PC-3 (cell line): ENCODE results near the gene GRHPR. TPM values are rescaled to one million over a fixed set of nuclear protein-coding genes. Genes with fewer than 3 reads are reported as not detected.

Experiments used
- ATAC-seq: fragments of 200-7000 bp; cut with Tn5 transposase; 2 replicates; pipeline ENCODE4 v1.9.1; 2020; ENCODE audit warnings: mild to moderate bottlenecking, moderate library complexity
- BruUV-seq: library from RNA; stranded (reverse); fragments of 400-500 nt; replicated peaks from 2 replicates; lab custom pipeline; 2021; lab: Mats Ljungman, UMichigan
- CTCF ChIA-PET: fragments of 300-600 bp; sonication (Branson Sonifier 250); formaldehyde crosslinking; loops from one replicate; lab custom pipeline; 2022; ENCODE audit warnings: antibody characterized with exemption; lab: Charles Lee
- POLR2A ChIA-PET: fragments of 300-600 bp; sonication (Branson Sonifier 250); formaldehyde crosslinking; loops from one replicate; lab custom pipeline; 2022; ENCODE audit warnings: antibody characterized with exemption; ENCODE audit not compliant: unreplicated experiment; lab: Charles Lee
- DNase-seq: peaks from one replicate; pipeline ENCODE4 v3.0.0-alpha.2; 2015
- H2AFZ ChIP-seq: fragments of 300-600 bp; sonication (generic); 2 replicates; pipeline ENCODE4 v1.6.0; 2016; ENCODE audit warnings: antibody characterized with exemption, low read length
- H3F3A ChIP-seq: fragments of 300-600 bp; sonication (generic); one replicate; pipeline ENCODE4 v1.6.0; 2017; ENCODE audit warnings: antibody characterized with exemption, low read length, control low read depth, mild to moderate bottlenecking; ENCODE audit not compliant: unreplicated experiment
- H3K27ac ChIP-seq: fragments of 300-600 bp; sonication (generic); 2 replicates; pipeline ENCODE4 v1.5.1; 2016; ENCODE audit warnings: mild to moderate bottlenecking, low read length
- H3K27me3 ChIP-seq: fragments of 300-600 bp; sonication (generic); 2 replicates; pipeline ENCODE4 v1.6.1; 2016; ENCODE audit warnings: low read length, mixed read lengths
- H3K36me3 ChIP-seq: fragments of 300-600 bp; sonication (generic); 2 replicates; pipeline ENCODE4 v1.6.1; 2016; ENCODE audit warnings: low read depth, mixed run types, low read length, mixed read lengths
- H3K4me1 ChIP-seq: fragments of 300-600 bp; sonication (generic); 2 replicates; pipeline ENCODE4 v1.5.1; 2016; ENCODE audit warnings: low read length; ENCODE audit not compliant: insufficient read depth
- H3K4me2 ChIP-seq: fragments of 300-600 bp; sonication (generic); 2 replicates; pipeline ENCODE4 v1.6.0; 2016; ENCODE audit warnings: low read length
- H3K4me3 ChIP-seq: fragments of 300-600 bp; sonication (generic); 2 replicates; pipeline ENCODE4 v1.5.1; 2016; ENCODE audit warnings: mild to moderate bottlenecking, low read length, mixed read lengths
- H3K79me2 ChIP-seq: fragments of 300-600 bp; sonication (generic); 2 replicates; pipeline ENCODE4 v1.6.1; 2017; ENCODE audit warnings: low read length, mixed read lengths
- H3K9ac ChIP-seq: fragments of 300-600 bp; sonication (generic); 2 replicates; pipeline ENCODE4 v1.6.0; 2016; ENCODE audit warnings: mild to moderate bottlenecking, low read length
- H3K9me2 ChIP-seq: fragments of 300-600 bp; sonication (generic); replicated peaks from 2 replicates; pipeline ENCODE4 v1.6.1; 2016; ENCODE audit warnings: mixed run types, low read length, mixed read lengths
- H3K9me3 ChIP-seq: fragments of 300-600 bp; sonication (generic); 2 replicates; pipeline ENCODE4 v1.6.1; 2016; ENCODE audit warnings: low read length, mixed read lengths
- H4K20me1 ChIP-seq: fragments of 300-600 bp; sonication (generic); 2 replicates; pipeline ENCODE4 v1.6.1; 2016; ENCODE audit warnings: low read length, mixed read lengths
- EZH2 ChIP-seq: fragments of 300-600 bp; sonication (generic); IDR thresholded peaks from one replicate; pipeline ENCODE4 v1.6.1; 2017; ENCODE audit warnings: antibody characterized with exemption, mild to moderate bottlenecking, low read length; ENCODE audit not compliant: unreplicated experiment
- EZH2phosphoT487 ChIP-seq: fragments of 300-600 bp; sonication (generic); IDR thresholded peaks from 2 replicates; pipeline ENCODE4 v1.6.1; 2018; ENCODE audit warnings: mild to moderate bottlenecking, antibody characterized with exemption, low read length, borderline replicate concordance
- intact Hi-C: fragments of 100-400 bp; cut with micrococcal nuclease; formaldehyde crosslinking; loops from 2 replicates; pipeline ENCODE4 v1.9.0; 2023
- total RNA-seq: library from RNA; depleted of rRNA; stranded (reverse); fragments of >200 nt; gene quantifications from 2 replicates; pipeline ENCODE4 v1.2.3, GENCODE V29; 2014
- TF ChIP-seq, protein P1 (sequence below): fragments of 300-600 bp; sonication (generic); conservative IDR thresholded peaks from 2 replicates; pipeline ENCODE4 v1.5.1; 2017; ENCODE audit warnings: antibody characterized with exemption, low read depth, mild to moderate bottlenecking, low read length

GRHPR gene
- total RNA-seq, 1 experiment from 2014 or later = 84.1 TPM

DNA sequence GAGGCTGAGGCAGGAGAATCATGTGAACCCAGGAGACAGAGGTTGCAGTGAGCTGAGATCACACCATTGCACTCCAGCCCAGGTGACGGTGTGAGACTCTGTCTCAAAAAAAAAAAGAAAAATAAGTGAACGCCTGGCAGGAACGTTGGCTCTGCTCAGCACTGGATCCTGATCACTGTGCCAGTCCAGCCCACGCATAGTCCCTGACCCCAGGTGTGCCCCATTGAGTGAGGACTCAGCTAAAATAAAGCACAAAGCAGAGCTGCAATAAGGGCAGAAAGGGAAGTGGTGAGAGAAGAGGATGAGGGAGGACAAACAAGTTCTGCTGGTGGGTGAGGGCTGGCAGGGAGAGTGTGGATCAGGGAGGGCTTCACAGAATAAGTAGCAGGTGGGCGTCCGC lies 4.3 kb downstream of the GRHPR start:
- ATAC-seq = no peak
- H2AFZ ChIP-seq = no peak overlapping the region

DNA sequence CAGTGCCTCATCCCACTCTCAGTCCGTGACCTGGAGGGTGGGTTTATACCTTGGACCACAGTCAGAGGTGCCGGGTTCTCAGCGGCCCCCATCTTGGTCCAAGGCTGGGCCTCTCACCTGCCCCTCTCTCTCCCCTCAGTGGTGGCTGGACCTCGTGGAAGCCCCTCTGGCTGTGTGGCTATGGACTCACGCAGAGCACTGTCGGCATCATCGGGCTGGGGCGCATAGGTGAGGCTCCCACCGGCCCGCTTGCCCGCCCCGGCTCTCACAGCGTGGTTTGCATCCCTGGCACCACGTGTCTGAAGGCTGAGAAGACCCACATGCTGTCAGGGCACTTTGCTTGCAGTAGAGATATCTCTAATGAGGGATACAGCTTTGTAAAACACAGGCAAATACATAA lies 5.8 kb downstream of the GRHPR start:
- Histone ChIP-seq H3K79me2 (peaks cover 22% of the 10 kb centered on the region), H2AFZ (no peak overlapping the region), H3K4me2 (no peak overlapping the region), H3K27ac (no peak overlapping the region), H3K4me3 (no peak overlapping the region), H3K9me2 (no peaks in the 10 kb centered on the region), H3K9ac (no peak overlapping the region), H3K27me3 (no peaks in the 10 kb centered on the region), H3F3A (no peaks in the 10 kb centered on the region), H3K4me1 (peaks cover 10% of the 10 kb centered on the region), H3K36me3 (no peaks in the 10 kb centered on the region; the same call in 1 of the 2 replicates), H4K20me1 (no peaks in the 10 kb centered on the region), H3K9me3 (no peaks in the 10 kb centered on the region)
- no TSS peak for BruUV-seq
- ChIA-PET POLR2A (no interaction called here), CTCF (no interaction called here)
- intact Hi-C loops = no loop called here
- ATAC-seq (no peak), DNase-seq (no peak)
- TF ChIP-seq, protein P1, sequence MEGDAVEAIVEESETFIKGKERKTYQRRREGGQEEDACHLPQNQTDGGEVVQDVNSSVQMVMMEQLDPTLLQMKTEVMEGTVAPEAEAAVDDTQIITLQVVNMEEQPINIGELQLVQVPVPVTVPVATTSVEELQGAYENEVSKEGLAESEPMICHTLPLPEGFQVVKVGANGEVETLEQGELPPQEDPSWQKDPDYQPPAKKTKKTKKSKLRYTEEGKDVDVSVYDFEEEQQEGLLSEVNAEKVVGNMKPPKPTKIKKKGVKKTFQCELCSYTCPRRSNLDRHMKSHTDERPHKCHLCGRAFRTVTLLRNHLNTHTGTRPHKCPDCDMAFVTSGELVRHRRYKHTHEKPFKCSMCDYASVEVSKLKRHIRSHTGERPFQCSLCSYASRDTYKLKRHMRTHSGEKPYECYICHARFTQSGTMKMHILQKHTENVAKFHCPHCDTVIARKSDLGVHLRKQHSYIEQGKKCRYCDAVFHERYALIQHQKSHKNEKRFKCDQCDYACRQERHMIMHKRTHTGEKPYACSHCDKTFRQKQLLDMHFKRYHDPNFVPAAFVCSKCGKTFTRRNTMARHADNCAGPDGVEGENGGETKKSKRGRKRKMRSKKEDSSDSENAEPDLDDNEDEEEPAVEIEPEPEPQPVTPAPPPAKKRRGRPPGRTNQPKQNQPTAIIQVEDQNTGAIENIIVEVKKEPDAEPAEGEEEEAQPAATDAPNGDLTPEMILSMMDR = no peak
- TF ChIP-seq EZH2 (no peak), EZH2phosphoT487 (no peak)

More for the DNA sequence above, 4.3 kb downstream of the GRHPR start:
- intact Hi-C loops = no loop called here
- Histone ChIP-seq H3K27ac (no peak overlapping the region), H3F3A (no peaks in the 10 kb centered on the region), H3K9me2 (no peaks in the 10 kb centered on the region), H3K27me3 (no peaks in the 10 kb centered on the region), H3K9me3 (no peaks in the 10 kb centered on the region), H3K4me2 (no peak overlapping the region), H4K20me1 (no peaks in the 10 kb centered on the region), H3K4me3 (no peak overlapping the region), H3K36me3 (no peaks in the 10 kb centered on the region; the same call in 1 of the 2 replicates), H3K9ac (no peak overlapping the region), H3K4me1 (peaks cover 14% of the 10 kb centered on the region), H3K79me2 (peaks cover 30% of the 10 kb centered on the region)
- ChIA-PET CTCF (no interaction called here), POLR2A (no interaction called here)
- BruUV-seq = no TSS peak
- no peak for DNase-seq
- TF ChIP-seq, protein P1 = no peak
- TF ChIP-seq EZH2phosphoT487 (no peak), EZH2 (no peak)

DNA sequence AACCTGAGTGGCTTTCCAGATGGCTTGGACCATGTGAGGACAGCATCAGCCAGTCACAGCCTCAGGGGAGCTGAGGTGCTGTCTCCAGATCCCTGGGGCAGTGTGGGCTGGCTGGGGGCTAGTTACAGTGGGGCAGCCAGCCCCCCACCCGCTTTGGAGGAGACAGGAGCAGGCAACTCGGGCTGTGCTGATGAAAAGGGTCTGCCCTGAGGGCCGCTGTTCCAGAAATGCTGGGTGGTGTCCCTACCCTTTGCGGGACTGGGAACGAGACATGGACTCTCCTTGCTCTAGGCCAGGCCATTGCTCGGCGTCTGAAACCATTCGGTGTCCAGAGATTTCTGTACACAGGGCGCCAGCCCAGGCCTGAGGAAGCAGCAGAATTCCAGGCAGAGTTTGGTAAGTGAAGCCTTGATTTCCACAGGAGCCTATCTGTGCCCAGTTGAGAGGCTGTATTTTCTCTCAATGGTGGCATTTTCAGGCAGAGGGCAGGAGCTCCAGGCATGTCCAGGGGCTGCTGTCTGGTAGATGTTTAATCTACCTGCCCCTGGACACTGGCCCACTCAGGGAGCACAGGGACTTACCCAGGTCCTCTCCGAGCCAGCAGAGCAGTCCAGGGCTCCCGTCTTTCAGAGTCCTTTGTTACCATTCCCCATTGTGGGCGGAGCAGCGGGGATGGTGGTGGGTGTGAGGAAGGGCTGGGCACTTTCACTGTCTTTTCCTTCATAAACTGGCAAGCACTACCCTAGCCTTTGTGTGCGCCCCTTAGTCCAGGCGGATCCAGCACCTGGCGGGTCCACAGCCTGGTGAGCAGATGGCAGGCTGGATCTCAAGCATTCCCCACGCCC lies 7.2 kb downstream of the GRHPR start:
- Histone ChIP-seq H3K27me3 (no peaks in the 10 kb centered on the region), H3K4me2 (no peak overlapping the region), H3F3A (no peaks in the 10 kb centered on the region), H3K36me3 (no peaks in the 10 kb centered on the region; the same call in 1 of the 2 replicates), H2AFZ (no peak overlapping the region), H3K9ac (no peak overlapping the region), H3K27ac (no peak overlapping the region), H3K4me1 (no peaks in the 10 kb centered on the region), H3K4me3 (no peak overlapping the region), H4K20me1 (no peaks in the 10 kb centered on the region), H3K9me2 (no peaks in the 10 kb centered on the region), H3K79me2 (peaks cover 9% of the 10 kb centered on the region), H3K9me3 (no peaks in the 10 kb centered on the region)
- TF ChIP-seq, protein P1 = no peak
- TF ChIP-seq EZH2phosphoT487 (no peak), EZH2 (no peak)
- no peak for DNase-seq
- ATAC-seq = no peak
- no TSS peak for BruUV-seq
- ChIA-PET POLR2A (no interaction called here), CTCF (no interaction called here)
- intact Hi-C loops = no loop called here
